HG03066 (cell line): ENCODE data around the gene RDH5.
"Not testable (repeated sequence)": the region's sequence is repeated elsewhere in the genome, so short reads cannot be mapped to it uniquely, and the experiment has no call there.

Source experiments
- ATAC-seq: cut with Tn5 transposase; IDR thresholded peaks from one replicate; pipeline ENCODE4 v1.9.1; 2021; ENCODE audit warnings: low read depth; ENCODE audit not compliant: unreplicated experiment

Gene RDH5

DNA sequence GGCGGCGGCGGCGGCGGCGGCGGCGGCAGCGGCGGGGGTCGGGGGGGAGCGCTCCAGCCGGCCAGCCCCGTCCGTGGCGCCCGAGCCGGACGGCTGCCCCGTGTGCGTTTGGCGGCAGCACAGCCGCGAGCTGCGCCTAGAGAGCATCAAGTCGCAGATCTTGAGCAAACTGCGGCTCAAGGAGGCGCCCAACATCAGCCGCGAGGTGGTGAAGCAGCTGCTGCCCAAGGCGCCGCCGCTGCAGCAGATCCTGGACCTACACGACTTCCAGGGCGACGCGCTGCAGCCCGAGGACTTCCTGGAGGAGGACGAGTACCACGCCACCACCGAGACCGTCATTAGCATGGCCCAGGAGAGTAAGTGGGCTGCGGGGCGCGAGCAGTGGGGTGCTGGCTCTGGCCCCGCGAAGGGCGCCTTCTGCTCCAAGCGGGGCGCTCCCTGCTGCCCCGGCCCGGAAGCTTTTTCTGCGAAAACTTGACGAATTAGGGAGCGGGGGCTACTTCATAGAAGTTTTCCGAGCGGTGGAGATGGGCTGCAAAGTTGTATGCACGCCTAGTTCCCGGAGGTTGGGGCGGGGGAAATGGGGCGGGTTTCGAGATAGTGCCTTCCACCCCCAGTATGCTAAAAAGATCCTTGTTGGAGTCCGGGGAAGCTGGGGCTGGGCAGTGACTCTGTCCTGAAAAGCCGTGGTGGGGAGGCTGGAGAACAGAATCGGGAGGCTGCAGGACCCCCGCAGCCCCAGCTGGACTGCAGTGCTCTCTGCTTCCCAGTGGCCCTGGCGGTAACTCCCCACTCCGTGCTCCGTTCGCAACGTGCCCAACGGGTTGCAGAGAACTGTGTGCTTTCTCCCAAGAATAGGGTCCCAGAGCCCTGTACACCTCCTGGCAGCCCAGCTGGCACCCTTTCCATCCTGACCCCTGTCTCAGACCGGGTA lies 23.5 kb downstream of the RDH5 start:
- peak; percentile 49 for ATAC-seq

DNA sequence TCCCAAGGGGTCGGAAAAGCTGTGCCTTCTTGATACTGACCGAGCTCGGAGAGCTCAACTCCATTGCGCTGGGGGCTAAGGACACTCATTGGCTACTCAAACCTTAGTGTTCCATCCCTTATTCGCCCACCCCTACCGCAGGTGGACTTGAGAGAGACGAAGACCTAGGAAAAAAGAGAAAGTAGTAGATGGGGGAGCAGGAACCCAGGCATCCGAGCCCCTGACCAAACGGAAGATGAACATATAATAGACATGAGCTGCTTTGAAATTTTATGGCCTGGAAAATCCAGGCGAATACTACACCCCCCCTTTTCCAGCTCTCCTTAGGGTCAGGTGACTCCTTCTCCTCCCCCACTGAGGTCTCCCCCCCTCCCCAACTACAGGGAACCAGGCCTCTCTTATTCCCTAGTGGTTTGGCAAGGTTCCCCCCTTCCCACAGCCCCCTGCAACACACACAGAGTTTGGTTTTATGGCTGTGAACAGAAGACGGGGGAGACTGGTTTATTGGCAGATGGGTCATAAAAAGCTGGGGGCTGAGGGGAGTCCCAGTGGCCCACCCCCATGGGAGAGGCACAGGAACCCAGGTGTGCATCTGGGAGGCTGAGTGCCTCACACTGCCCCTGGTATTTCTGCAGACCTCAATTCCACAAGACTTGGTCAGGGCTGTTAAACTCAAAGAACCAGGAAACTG lies 24.3 kb downstream of the RDH5 start:
- ATAC-seq = no peak

DNA sequence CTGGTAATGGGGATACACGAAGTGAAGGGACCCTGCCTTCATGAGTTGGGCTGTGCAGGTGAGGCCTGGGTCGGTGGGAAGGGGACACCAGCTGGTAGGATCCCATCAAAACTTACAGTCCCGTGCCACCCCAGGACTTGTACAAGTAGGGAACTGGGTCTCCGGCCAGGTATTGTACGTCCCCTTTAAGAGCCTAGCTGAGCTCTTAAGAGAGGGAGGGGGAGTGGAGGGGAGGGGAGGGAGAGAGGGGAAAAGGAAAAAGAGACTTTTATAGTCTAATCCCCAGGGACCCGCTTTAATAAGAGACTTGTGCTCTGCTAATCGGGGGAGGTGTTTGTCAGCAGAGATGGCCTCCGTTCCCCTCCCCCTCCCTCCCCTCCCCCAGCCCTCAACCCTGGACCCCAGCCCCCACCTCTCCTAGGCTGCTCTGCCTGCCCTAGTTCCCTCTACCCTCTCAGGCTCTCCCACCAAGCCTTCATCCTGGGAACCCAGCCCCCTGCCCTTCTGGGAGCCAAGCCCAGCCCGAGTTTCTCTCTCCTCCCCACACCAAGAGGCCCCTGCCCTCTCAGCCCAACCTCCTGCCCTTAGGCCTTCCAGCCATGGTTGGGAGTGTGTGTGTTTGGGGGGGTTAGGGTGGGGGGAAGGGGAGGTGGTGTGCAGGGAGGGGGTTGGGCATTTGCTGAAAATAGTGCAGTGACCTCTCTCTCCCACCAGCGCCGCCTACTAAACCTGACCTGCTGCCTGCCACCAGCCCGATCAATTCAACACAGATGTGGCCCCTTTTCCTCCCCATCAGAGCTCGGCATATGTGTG lies 25.4 kb downstream of the RDH5 start:
- no peak for ATAC-seq

DNA sequence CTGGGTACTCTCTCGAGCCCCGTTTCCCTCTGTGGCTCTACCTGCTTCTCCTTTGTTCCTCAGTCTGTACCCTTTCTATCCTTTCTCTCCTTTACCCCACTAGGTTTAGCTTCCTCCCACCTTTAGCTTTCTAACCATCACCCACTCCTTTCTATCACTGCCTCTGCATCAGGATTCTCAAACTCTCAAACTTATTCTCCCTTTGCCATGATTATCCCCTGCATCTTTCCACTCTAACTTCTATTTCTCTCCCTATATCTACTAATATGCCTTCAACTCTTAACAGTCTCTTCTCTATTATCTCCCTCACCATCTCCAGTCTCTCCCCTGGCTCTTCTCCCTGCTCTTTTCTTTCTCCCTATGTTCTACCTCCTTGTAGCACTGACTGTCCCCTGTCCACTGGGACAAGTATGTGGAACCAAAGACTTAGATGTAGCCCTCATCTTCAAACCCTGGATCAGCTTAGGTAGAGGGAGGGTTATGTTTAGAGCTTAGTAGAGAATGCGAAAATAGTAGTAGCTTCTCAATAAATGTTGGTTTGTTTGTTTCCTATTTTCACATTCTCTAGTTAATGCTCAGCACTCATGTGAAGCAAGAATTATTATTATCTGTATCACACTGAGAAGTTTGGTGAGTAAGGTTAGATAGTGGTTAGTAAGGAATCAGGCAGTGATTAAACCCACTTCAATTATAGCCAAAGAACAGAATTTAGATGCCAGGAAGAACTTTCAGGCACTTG lies 26.1 kb downstream of the RDH5 start:
- ATAC-seq = no peak

DNA sequence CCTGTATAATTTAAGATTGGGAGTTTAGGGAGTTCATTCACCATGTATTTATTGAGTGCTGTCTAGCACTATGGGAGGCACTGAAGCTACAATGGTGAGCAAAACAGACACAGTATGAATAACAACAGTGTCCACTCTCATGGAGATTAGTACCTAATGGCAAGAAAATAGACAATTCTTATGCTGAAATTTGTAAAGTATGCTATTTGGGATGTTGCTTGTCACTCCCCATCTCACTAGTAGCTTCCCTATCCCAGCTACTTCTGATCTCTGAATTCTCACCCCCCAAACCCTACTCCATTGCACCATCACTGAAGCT lies 26.7 kb downstream of the RDH5 start:
- no peak for ATAC-seq

DNA sequence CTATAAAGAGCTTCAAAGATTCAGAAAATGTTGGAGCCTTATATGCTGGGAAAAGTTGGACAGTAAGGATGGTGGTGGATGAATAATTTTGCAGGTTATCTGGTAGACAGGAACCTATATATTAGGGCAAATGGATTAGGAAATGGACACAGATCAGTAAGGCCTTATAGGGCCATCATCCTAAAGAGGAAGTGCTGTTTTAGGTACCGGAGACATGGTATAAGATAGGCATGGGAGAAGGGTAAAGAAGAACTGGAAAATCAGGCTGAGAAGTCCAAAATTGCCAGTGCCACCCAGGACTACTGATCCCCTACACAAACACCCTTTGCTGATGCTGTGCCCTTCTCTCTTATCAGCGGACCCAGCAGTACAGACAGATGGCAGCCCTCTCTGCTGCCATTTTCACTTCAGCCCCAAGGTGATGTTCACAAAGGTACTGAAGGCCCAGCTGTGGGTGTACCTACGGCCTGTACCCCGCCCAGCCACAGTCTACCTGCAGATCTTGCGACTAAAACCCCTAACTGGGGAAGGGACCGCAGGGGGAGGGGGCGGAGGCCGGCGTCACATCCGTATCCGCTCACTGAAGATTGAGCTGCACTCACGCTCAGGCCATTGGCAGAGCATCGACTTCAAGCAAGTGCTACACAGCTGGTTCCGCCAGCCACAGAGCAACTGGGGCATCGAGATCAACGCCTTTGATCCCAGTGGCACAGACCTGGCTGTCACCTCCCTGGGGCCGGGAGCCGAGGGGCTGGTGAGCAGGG lies 28.2 kb downstream of the RDH5 start:
- ATAC-seq = no peak

DNA sequence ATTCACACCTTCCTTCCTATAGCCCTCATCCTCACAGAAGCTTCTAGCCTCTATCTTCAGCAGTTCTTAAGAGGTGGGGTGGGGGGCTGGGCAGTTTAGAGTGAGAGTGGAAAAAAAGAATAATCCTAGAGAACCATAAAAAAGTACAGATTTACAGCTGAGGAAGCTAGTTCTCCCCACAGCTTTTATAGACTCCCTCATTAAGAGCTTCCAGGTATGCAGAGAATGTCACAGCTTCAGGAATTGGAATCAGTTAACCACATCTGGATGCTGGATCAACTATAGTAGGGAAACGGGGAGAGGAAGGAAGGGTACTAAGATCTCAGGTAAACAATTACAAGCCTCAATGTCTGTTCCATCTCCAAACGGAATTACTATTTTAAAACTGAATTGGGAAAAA lies 35.1 kb downstream of the RDH5 start:
- ATAC-seq = no peak

DNA sequence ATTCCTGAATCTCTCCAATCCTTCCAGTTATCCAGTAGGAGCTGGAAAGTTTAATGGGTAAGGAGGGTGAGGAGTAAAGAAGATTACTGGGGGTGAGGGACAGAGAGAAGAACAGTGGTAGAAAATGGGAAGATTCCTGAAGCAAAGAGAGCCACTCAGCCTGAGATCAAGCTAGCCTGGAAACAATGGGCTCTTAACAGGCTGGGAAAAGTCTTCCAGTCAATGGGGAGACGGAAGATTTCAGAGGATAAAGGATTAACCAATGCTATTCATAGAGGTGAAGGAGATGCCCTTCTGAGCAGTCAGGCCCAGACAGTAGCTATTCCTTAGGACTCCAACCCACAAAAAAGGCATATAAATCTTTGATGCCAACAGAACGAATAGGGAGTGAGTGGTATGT lies 37.5 kb downstream of the RDH5 start:
- ATAC-seq = no peak

DNA sequence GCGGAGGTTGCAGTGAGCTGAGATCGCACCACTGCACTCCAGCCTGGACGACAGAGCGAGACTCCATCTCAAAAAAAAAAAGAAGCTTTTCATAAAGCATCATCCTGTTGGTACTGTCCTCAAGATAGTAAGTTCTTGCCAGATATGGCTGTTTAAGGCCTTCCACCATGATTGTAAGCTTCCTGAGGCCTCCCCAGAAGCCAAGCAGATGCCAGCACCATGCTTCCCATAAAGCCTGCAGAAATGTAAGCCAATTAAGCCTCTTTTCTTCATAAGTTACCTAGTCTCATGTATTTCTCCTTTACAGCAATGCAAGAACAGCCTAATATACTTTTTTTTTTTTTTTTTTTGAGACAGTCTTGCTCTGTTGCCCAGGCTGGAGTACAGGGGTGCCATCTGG lies 38.4 kb downstream of the RDH5 start:
- ATAC-seq = not testable (repeated sequence)

DNA sequence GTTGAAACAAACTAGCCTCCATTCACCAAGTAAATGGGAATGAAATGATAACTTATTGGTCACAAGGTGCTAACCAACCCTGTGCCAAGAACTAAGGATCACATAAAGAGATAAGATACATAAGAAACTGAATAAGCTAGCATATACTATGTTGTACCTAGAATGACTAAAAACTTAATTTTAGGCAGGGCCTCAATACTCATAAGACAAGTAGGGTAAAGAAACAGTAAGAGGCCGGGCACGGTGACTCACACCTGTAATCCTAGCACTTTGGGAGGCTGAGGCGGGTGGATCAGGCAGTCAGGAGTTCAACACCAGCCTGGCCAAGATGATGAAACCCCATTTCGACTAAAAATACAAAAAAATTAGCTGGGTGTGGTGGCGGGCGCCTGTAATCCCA lies 40.5 kb downstream of the RDH5 start:
- no peak for ATAC-seq

DNA sequence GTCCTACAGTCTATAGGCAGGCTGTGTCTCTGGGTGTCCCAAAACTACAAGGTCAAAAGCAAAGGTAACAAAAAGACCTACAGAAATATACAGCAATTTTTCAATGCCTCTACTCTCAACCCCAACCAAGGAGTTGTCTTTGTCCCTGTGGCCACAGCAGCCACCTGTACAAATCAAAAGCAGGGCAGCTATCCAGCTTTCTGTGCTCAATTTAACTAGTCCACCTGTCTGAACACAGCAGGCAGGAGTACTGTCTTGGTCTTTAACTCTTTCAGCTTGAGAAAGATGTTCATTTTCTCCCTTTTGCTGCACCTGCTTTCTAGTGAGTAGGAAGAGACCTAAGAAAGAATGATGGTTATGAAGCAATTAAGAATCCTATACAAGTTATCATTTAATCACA lies 42.5 kb downstream of the RDH5 start:
- ATAC-seq = no peak

DNA sequence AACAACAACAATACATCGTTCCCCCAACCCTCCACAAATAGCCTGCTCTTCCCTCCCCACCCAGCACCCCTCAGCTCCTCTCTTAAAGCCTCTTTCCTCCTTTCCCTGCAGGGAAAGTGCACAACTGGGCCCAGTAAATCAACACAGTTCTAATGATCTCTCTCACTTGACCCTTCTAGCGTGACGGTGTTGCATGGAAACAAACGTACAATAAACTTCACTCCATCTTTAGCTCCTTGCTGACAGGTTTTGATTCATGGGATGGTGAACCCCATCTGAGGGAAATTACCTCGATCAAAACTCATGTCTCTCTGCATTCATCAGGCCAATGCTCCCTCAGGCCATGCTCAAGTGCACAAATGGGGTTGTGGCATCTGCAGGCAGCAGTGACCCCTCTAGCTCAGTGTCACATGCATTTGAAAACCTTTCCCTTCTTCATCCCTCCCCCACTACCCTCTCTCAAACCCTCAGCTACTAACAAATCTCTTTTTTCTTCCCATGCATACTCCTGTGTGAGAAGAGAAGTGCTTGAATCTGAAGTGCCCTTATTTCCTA lies 45.6 kb downstream of the RDH5 start:
- ATAC-seq = no peak

DNA sequence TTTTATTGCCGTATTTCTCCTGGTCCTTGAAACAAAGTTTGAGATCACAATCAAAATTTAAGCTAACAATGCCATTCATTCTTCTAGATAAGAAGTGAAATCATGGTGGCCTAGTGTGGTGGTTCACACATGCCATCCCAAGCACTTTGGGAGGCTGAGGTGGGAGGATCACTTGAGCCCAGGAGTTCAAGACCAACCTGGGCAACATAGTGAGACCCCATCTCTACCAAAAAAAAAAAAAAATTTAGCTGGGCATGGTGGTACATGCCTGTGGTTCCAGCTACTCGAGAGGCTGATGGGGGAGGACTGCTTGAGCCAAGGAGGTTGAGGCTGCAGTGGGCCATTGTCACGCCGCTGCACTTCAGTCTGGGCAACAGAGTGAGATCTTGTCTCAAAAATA lies 47.0 kb downstream of the RDH5 start:
- no peak for ATAC-seq

DNA sequence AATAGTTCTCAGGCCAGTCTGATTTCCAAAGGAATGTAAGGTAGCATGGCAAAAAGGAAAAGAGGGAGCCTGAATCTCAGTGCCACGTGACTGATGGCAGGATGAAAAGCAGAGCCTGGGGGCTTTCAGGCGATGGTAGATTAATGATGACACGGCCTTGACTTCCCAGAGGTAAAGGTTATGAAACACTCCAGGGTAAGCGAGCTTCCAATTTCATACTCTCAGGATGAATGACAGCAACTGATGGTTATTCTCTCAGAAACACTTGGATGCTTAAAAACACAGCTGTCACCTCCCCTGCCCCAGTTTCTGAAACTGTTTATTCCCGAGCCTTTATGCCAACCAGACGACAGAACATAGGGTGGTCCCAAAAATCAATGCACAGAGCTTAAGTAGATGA lies 51.5 kb downstream of the RDH5 start:
- ATAC-seq = no peak
